Endothelial cell (in vitro differentiated cells): ENCODE data around the gene PLEKHA4. TPM values are rescaled to one million over a fixed set of nuclear protein-coding genes. Genes with fewer than 3 reads are reported as not detected.
A peak's percentile ranks its signal among the peaks of the same experiment; 100 is the strongest.
"Not testable (repeated sequence)": the region's sequence is repeated elsewhere in the genome, so short reads cannot be mapped to it uniquely, and the experiment has no call there.

Experiments
- DNase-seq: peaks from one replicate; pipeline ENCODE4 v3.0.0; 2021; ENCODE audit warnings: low spot score
- H3K27ac Mint-ChIP-seq: one replicate; pipeline ENCODE4 v1.8.0; 2021; ENCODE audit warnings: mixed read lengths, inconsistent platforms; ENCODE audit not compliant: unreplicated experiment
- H3K27me3 Mint-ChIP-seq: one replicate; pipeline ENCODE4 v1.8.0; 2021; ENCODE audit warnings: mild to moderate bottlenecking, moderate library complexity, mixed read lengths, inconsistent platforms; ENCODE audit not compliant: unreplicated experiment
- H3K36me3 Mint-ChIP-seq: one replicate; pipeline ENCODE4 v1.8.0; 2021; ENCODE audit warnings: mild to moderate bottlenecking, low read depth, mixed read lengths, inconsistent platforms; ENCODE audit not compliant: unreplicated experiment
- H3K4me1 Mint-ChIP-seq: one replicate; pipeline ENCODE4 v1.8.0; 2021; ENCODE audit warnings: mild to moderate bottlenecking, mixed read lengths, inconsistent platforms; ENCODE audit not compliant: unreplicated experiment
- H3K4me3 Mint-ChIP-seq: one replicate; pipeline ENCODE4 v1.8.0; 2021; ENCODE audit warnings: mild to moderate bottlenecking, mixed read lengths, inconsistent platforms; ENCODE audit not compliant: unreplicated experiment
- H3K9me3 Mint-ChIP-seq: one replicate; pipeline ENCODE4 v1.8.0; 2021; ENCODE audit warnings: mixed read lengths, inconsistent platforms; ENCODE audit not compliant: unreplicated experiment
- total RNA-seq: library from RNA; stranded (reverse); fragmentation: NEBNext Ultra II Directional; extraction: Animal tissue kit (Norgen Biotek cat#: 25700); gene quantifications from one replicate; pipeline ENCODE4 v1.2.1, GENCODE V29; 2021; ENCODE audit not compliant: unreplicated experiment
- TF ChIP-seq, protein P1 (sequence below): fragments of 200-600 bp; sonication (generic); IDR thresholded peaks from one replicate; pipeline ENCODE4 v1.5.0; 2021; ENCODE audit warnings: antibody characterized with exemption; ENCODE audit not compliant: unreplicated experiment

PLEKHA4 gene
- total RNA-seq, 1 donor from 2014 or later, result 14.1 TPM

DNA sequence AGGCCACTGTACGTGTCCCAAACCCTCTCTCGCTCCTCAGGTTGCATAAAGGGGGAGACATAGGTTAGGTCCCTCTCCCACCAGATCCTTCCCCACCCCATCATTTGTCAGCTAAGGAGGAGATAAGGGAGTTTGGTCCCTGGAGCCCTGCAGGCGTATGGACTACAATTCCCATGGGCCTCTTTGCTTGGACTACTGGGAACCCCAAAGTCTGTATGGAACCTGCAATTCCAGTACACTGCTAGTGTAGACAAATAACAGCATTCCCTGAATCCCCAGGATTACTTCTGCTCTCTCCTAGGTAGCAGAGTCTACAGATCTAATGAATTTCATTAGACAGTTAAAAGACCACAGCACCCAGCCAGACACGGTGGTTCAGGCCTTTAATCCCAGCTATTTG is 16.1 kb downstream of the PLEKHA4 start:
- H3K36me3 Mint-ChIP-seq, result no peaks in the 10 kb centered on the region
- H3K4me3 Mint-ChIP-seq, result no peak overlapping the region
- DNase-seq, result no peak
- H3K27ac Mint-ChIP-seq, result no peak overlapping the region
- H3K27me3 Mint-ChIP-seq, result peaks cover 3% of the 10 kb centered on the region
- TF ChIP-seq, protein P1, sequence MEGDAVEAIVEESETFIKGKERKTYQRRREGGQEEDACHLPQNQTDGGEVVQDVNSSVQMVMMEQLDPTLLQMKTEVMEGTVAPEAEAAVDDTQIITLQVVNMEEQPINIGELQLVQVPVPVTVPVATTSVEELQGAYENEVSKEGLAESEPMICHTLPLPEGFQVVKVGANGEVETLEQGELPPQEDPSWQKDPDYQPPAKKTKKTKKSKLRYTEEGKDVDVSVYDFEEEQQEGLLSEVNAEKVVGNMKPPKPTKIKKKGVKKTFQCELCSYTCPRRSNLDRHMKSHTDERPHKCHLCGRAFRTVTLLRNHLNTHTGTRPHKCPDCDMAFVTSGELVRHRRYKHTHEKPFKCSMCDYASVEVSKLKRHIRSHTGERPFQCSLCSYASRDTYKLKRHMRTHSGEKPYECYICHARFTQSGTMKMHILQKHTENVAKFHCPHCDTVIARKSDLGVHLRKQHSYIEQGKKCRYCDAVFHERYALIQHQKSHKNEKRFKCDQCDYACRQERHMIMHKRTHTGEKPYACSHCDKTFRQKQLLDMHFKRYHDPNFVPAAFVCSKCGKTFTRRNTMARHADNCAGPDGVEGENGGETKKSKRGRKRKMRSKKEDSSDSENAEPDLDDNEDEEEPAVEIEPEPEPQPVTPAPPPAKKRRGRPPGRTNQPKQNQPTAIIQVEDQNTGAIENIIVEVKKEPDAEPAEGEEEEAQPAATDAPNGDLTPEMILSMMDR, result no peak
- no peaks in the 10 kb centered on the region for H3K4me1 Mint-ChIP-seq
- H3K9me3 Mint-ChIP-seq, result no peaks in the 10 kb centered on the region

DNA sequence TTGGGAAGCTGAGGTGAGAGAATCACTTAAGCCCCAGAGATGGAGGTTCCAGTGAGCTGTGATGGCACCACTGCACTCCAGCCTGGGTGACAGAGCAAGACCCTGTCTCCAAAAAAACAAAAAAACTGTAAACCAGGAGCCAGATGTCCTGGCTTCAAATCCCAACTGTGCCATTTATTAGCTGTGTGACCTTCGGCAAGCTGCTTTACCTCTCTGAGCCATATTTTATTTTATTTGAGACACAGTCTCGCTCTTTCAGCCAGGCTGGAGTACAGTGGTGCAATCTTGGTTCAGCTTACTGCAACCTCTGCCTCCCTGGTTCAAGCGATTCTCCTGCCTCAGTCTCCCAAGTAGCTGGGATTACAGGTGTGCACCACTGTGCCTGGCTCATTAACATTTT is 21.8 kb downstream of the PLEKHA4 start:
- H3K27me3 Mint-ChIP-seq, DNase-seq, H3K4me1 Mint-ChIP-seq, H3K36me3 Mint-ChIP-seq, H3K9me3 Mint-ChIP-seq, H3K27ac Mint-ChIP-seq, H3K4me3 Mint-ChIP-seq: not testable (repeated sequence)

DNA sequence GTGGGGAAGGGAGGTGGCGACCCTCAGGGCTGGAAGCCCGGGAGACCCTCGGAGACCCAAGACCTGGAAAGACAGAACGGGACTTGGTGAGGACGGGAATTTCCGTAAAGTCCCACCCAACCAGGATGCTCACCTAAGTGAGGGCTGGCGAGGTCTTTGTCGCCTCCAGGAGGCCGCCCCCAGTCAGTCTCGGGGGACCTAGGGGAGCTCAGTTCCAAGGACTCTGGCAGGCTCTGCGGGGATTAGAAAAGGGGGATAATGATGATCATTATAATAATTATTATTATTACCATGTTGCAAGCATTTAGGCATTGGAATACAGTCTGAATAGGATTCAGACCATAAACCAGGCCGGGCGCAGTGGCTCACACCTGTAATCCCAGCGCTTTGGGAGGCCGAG is 23.0 kb downstream of the PLEKHA4 start:
- Mint-ChIP-seq H3K9me3 (no peaks in the 10 kb centered on the region), H3K4me1 (no peaks in the 10 kb centered on the region), H3K27me3 (peaks cover 3% of the 10 kb centered on the region)

DNA sequence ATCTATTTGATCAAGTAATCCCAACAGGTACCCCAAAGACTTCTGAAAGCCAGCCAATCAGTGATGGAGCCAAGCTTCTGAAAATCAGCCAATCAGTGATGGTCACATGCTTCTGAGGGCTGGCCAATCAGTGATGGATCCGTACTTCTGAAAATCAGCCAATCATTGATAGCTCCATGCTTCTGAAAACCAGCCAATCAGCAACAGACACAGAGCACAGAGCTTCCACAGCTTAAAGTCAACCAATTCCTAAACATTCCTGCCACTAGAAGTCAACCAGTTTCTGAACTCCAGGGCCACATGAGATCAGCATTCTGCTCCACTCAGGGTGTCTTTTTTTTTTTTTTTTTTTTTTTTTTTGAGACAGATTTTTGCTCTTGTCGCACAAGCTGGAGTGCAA is 23.9 kb downstream of the PLEKHA4 start:
- TF ChIP-seq, protein P1, result no peak
- Mint-ChIP-seq H3K27ac (peak overlapping the region; percentile 18), H3K36me3 (no peaks in the 10 kb centered on the region), H3K4me3 (peak overlapping the region; percentile 31), H3K9me3 (no peaks in the 10 kb centered on the region), H3K27me3 (peaks cover 3% of the 10 kb centered on the region), H3K4me1 (no peaks in the 10 kb centered on the region)
- no peak for DNase-seq

More for the DNA sequence above, 23.0 kb downstream of the PLEKHA4 start:
- DNase-seq, result no peak
- no peak overlapping the region for H3K27ac Mint-ChIP-seq
- H3K36me3 Mint-ChIP-seq, result no peaks in the 10 kb centered on the region
- TF ChIP-seq, protein P1, result no peak
- H3K4me3 Mint-ChIP-seq, result no peak overlapping the region

DNA sequence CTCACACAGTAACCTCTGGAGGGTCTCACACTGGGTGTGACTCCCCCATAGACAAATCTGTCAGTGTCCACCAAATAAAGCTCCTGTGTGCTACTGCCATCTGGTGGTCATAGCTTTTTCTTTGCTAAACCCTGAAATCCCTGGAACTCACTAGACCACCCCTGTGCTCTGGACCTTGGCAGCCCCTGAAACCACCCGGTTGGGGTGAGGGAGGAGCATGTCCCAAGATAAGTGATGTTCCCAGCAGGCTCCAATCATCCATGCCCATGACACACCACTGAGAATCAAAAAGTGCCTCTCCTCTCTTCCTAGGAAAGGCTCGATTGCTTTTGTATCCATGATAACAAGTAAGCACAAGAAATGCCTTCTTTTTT is 25.6 kb downstream of the PLEKHA4 start:
- Mint-ChIP-seq H3K36me3 (no peaks in the 10 kb centered on the region), H3K27ac (no peak overlapping the region), H3K4me3 (no peak overlapping the region), H3K9me3 (no peaks in the 10 kb centered on the region), H3K27me3 (peaks cover 3% of the 10 kb centered on the region), H3K4me1 (no peaks in the 10 kb centered on the region)
- peak; percentile 60 for DNase-seq
- TF ChIP-seq, protein P1, result peak; percentile 84

DNA sequence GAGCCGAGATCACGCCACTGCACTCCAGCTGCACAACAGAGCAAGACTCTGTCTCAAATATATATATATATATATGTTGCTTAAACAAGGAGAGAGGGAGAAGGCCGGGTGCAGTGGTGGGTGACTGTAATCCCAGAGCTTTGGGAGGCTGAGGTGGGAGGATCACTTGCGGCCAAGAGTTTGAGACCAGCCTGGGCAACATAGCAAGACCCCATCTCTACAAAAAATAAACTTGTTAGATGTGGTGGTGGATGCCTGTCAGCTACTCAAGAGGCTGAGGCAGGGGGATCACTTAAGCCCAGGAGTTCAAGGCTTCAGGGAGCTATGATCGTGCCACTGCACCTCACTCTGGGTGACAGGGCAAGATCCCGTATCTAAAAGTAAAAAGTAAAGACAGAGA is 26.8 kb downstream of the PLEKHA4 start:
- H3K36me3 Mint-ChIP-seq, result no peaks in the 10 kb centered on the region
- TF ChIP-seq, protein P1, result no peak
- H3K4me3 Mint-ChIP-seq, result no peak overlapping the region
- peaks cover 2% of the 10 kb centered on the region for H3K27me3 Mint-ChIP-seq
- no peak for DNase-seq
- H3K27ac Mint-ChIP-seq, result no peak overlapping the region
- H3K9me3 Mint-ChIP-seq, result no peaks in the 10 kb centered on the region
- peaks cover 3% of the 10 kb centered on the region for H3K4me1 Mint-ChIP-seq
